ENCODE data around the gene PDHB. TPM values are rescaled to one million over a fixed set of nuclear protein-coding genes. Genes with fewer than 3 reads are reported as not detected.
A peak's percentile ranks its signal among the peaks of the same experiment; 100 is the strongest.

PDHB gene
- total RNA-seq, 6 experiments from 2014 or later, result 35.5 to 70.2 (median 47.3) TPM

- Histone ChIP-seq H3K9me3 (no peaks in the 10 kb centered on the region), H3K36me3 (no peaks in the 10 kb centered on the region), H3K27ac (peak overlapping the region in 2 of 3 donors; percentile 4 to 65), H3K4me1 (peaks cover 0 to 11% (median 0%) of the 10 kb centered on the region in 4 donors), H3K4me3 (no peak overlapping the region), H3K27me3 (no peaks in the 10 kb centered on the region)
- DNase-seq, result no peak
- ATAC-seq, result peak; percentile 30 to 84 (median 54)
- no peak for TF ChIP-seq CTCF (IDR thresholded peaks at IDR 0.05)
- intact Hi-C loops (cut with DNase I), result no loop called here
These were observed 45.0 kb downstream of the PDHB start for GRCh38 chr3:58388550-58389091.

- Histone ChIP-seq H3K36me3 (no peaks in the 10 kb centered on the region), H3K9me3 (no peaks in the 10 kb centered on the region), H3K4me3 (no peak overlapping the region), H3K27ac (peak overlapping the region; percentile 30 to 65 (median 45)), H3K27me3 (no peaks in the 10 kb centered on the region), H3K4me1 (peaks cover 0 to 11% (median 0%) of the 10 kb centered on the region in 4 donors)
- intact Hi-C loops (cut with DNase I), result no loop called here
- peak in 1 of 4 donors; percentile 17 for ATAC-seq
- WGBS (ENCODE audit: insufficient coverage, low coverage, low lambda C conversion rate, missing lambda C conversion rate), result 78% methylated on average over 6 of the region's 6 CpGs
- TF ChIP-seq POLR2A (IDR thresholded peaks at IDR 0.05) (no peak), CTCF (IDR thresholded peaks at IDR 0.05) (no peak)
- no peak for DNase-seq
These were observed 45.7 kb downstream of the PDHB start for GRCh38 chr3:58387650-58388546.

- no peaks in the 10 kb centered on the region for H3K27me3 ChIP-seq
- peak in 2 of 3 donors; percentile 27 to 57 for DNase-seq
- H3K27ac ChIP-seq, result peak overlapping the region; percentile 30 to 45 (median 30)
- intact Hi-C loops (cut with DNase I), result no loop called here
- no CpG with 5 or more reads among the region's 3 CpGs for WGBS (ENCODE audit: insufficient coverage, low coverage, low lambda C conversion rate, missing lambda C conversion rate)
- peak; percentile 70 to 90 (median 74) for ATAC-seq
- no peaks in the 10 kb centered on the region for H3K36me3 ChIP-seq
- TF ChIP-seq CTCF (IDR thresholded peaks at IDR 0.05), result no peak
- TF ChIP-seq POLR2A (IDR thresholded peaks at IDR 0.05), result peak; percentile 28
- H3K4me3 ChIP-seq, result no peak overlapping the region
- no peaks in the 10 kb centered on the region for H3K9me3 ChIP-seq
- peaks cover 0 to 11% (median 0%) of the 10 kb centered on the region in 4 donors for H3K4me1 ChIP-seq
These were observed 46.8 kb downstream of the PDHB start for GRCh38 chr3:58386626-58387365.

- Histone ChIP-seq H3K27me3 (no peaks in the 10 kb centered on the region), H3K9me3 (no peaks in the 10 kb centered on the region), H3K4me1 (peaks cover 0 to 11% (median 0%) of the 10 kb centered on the region in 4 donors), H3K4me3 (no peak overlapping the region), H3K27ac (no peak overlapping the region), H3K36me3 (no peaks in the 10 kb centered on the region)
- intact Hi-C loops (cut with DNase I), result no loop called here
- DNase-seq (no peak), ATAC-seq (no peak)
- TF ChIP-seq POLR2A (IDR thresholded peaks at IDR 0.05), result no peak
- TF ChIP-seq CTCF (IDR thresholded peaks at IDR 0.05), result no peak
- WGBS (ENCODE audit: insufficient coverage, low coverage, low lambda C conversion rate, missing lambda C conversion rate), result 100% methylated on average over 2 of the region's 3 CpGs
These were observed 49.1 kb downstream of the PDHB start for GRCh38 chr3:58384381-58385090.

All from right lobe of liver (tissue), 6 donors.